Measurements from ENCODE around the gene TM4SF5.

The TM4SF5 gene

DNA sequence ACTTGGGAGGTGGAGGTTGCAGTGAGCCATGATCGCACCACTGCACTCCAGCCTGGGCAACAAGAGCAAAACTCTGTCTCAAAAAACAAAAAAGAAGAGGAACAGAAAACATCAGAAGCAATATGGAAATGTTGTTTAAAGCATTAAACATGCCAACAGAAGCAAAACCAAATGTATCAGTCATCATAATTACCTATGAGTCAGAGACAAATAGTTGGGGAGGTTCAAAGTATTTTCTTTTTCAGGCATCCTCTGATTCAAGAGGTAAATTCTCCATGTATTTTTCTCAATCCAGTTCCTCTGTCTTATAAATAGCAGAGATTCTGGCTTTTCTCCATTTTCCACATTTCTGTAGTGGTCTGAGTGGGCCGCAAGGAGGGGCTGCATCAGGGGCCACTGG lies 2.1 kb upstream of the TM4SF5 start:
- no peak overlapping the region for H3K9ac ChIP-seq
- H4K20me1 ChIP-seq (ENCODE audit: insufficient read depth): no peaks in the 10 kb centered on the region
- H3K4me1 ChIP-seq (ENCODE audit: low read depth, poor library complexity, severe bottlenecking): no peaks in the 10 kb centered on the region
- H3K79me2 ChIP-seq (ENCODE audit: insufficient read depth, low read depth): no peaks in the 10 kb centered on the region
- no peak overlapping the region for H3K4me2 ChIP-seq
- no peak overlapping the region for H3K27ac ChIP-seq
- H3K36me3 ChIP-seq (ENCODE audit: insufficient read depth): no peaks in the 10 kb centered on the region
- H3K4me3 ChIP-seq (IDR thresholded peaks at IDR 0.05; ENCODE audit: insufficient read depth, low read depth, low read length): no peak overlapping the region
- TF ChIP-seq, protein P1, sequence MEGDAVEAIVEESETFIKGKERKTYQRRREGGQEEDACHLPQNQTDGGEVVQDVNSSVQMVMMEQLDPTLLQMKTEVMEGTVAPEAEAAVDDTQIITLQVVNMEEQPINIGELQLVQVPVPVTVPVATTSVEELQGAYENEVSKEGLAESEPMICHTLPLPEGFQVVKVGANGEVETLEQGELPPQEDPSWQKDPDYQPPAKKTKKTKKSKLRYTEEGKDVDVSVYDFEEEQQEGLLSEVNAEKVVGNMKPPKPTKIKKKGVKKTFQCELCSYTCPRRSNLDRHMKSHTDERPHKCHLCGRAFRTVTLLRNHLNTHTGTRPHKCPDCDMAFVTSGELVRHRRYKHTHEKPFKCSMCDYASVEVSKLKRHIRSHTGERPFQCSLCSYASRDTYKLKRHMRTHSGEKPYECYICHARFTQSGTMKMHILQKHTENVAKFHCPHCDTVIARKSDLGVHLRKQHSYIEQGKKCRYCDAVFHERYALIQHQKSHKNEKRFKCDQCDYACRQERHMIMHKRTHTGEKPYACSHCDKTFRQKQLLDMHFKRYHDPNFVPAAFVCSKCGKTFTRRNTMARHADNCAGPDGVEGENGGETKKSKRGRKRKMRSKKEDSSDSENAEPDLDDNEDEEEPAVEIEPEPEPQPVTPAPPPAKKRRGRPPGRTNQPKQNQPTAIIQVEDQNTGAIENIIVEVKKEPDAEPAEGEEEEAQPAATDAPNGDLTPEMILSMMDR (conservative IDR thresholded peaks at IDR 0.05; ENCODE audit: low read depth, low read length): no peak
- no peak overlapping the region for H2AFZ ChIP-seq (ENCODE audit: low read depth)
- no peaks in the 10 kb centered on the region for H3K27me3 ChIP-seq (ENCODE audit: insufficient read depth, low read depth)

DNA sequence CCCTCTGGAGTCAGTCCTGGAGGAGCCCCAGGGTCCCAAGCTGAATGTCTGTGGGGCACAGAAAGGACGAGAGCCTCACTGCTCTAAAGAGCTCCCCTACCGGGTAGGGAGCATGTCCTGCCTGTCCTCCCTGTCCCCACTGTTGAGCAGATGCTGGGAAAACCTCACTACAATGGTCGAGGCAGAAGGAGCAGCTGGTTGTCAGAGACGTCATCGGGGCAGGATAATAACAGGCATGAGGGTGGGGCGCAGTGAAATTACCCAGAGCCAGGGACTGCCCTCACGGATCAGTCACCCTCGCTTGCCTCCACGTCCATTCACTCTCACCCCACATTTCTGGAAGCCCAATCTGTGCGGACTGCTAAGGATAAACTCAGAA lies 538 bp downstream of the TM4SF5 start:
- H3K27ac ChIP-seq: no peak overlapping the region
- TF ChIP-seq, protein P1 (conservative IDR thresholded peaks at IDR 0.05; ENCODE audit: low read depth, low read length): no peak
- H3K27me3 ChIP-seq (ENCODE audit: insufficient read depth, low read depth): no peaks in the 10 kb centered on the region
- H3K9ac ChIP-seq: no peak overlapping the region
- no peaks in the 10 kb centered on the region for H3K79me2 ChIP-seq (ENCODE audit: insufficient read depth, low read depth)
- H4K20me1 ChIP-seq (ENCODE audit: insufficient read depth): no peaks in the 10 kb centered on the region
- no peaks in the 10 kb centered on the region for H3K36me3 ChIP-seq (ENCODE audit: insufficient read depth)
- H3K4me2 ChIP-seq: no peak overlapping the region
- H3K4me3 ChIP-seq (IDR thresholded peaks at IDR 0.05; ENCODE audit: insufficient read depth, low read depth, low read length): no peak overlapping the region
- H3K4me1 ChIP-seq (ENCODE audit: low read depth, poor library complexity, severe bottlenecking): no peaks in the 10 kb centered on the region
- H2AFZ ChIP-seq (ENCODE audit: low read depth): no peak overlapping the region

DNA sequence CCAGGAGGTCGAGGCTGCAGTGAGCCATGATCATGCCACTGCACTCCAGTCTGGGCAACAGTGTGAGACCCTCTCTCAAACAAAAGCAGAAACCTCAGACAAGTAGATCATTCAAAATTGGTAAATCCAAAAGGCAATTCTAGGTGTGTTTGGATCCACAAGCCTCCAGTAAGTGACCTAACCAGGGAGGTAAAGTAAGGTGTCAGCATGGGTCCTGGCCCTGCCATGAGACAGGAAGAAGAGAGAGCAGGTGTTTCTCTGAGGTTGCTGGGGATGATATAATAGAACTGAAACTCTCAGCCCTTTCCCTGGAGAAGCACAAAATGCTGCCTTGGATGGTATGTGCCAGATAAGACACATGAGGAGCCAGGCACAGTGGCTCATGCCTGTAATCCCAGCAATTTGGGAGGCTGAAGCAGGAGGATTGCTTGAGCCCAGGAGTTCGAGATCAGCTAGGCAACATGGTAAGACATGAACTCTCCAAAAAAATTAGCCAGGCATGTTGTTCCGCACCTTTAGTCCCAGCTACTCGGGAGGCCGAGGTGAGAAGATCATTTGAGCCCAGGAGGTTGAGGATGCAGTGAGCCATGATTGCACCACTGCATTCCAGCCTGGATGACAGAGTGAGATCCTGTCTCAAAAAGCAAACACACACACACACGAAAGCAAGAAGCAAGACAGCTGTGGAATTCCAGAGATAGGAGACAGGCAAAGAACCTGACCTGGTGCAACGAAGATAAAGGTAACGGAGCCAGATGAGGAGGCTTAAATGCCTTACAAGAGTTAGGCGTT lies 6.5 kb downstream of the TM4SF5 start:
- Histone ChIP-seq H3K4me1 (ENCODE audit: low read depth, poor library complexity, severe bottlenecking) (no peaks in the 10 kb centered on the region), H3K36me3 (ENCODE audit: insufficient read depth) (no peaks in the 10 kb centered on the region), H3K27ac (no peak overlapping the region), H3K9ac (no peak overlapping the region), H3K4me2 (no peak overlapping the region), H3K4me3 (IDR thresholded peaks at IDR 0.05; ENCODE audit: insufficient read depth, low read depth, low read length) (no peak overlapping the region), H2AFZ (ENCODE audit: low read depth) (no peak overlapping the region), H3K79me2 (ENCODE audit: insufficient read depth, low read depth) (no peaks in the 10 kb centered on the region), H3K27me3 (ENCODE audit: insufficient read depth, low read depth) (no peaks in the 10 kb centered on the region), H4K20me1 (ENCODE audit: insufficient read depth) (no peaks in the 10 kb centered on the region)
- TF ChIP-seq, protein P1 (conservative IDR thresholded peaks at IDR 0.05; ENCODE audit: low read depth, low read length): no peak

DNA sequence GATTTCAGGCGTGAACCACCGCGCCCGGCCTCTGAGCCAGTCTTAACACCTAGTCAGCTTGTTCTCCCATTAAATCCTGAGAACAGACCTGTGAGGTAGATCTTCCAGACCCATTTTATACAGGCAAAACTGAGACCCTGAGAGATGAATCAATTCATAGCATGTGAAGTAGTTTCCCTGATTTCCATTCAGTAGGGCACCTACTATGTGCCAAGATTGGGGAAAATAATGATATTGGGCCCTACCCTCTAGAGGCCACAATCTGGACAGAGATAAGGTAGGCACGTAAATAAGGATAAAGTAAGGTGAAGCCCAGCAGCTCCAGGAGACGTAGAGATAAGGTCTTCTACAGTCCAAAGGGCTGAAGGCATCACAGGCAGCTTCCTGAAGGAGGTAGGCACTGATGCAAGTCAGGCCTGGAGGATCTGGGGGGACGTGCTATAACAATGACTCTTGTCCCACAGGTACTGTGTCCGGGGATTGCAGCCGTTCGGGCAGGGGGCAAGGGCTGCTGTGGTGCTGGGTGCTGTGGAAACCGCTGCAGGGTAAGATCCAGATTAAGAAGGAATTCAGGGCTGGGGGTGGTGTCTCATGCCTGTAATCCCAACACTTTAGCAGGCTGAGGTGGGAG lies 8.8 kb downstream of the TM4SF5 start:
- Histone ChIP-seq H3K4me1 (ENCODE audit: low read depth, poor library complexity, severe bottlenecking) (no peaks in the 10 kb centered on the region), H3K9ac (no peak overlapping the region), H3K4me2 (no peak overlapping the region), H4K20me1 (ENCODE audit: insufficient read depth) (no peaks in the 10 kb centered on the region), H3K36me3 (ENCODE audit: insufficient read depth) (no peaks in the 10 kb centered on the region), H2AFZ (ENCODE audit: low read depth) (no peak overlapping the region), H3K79me2 (ENCODE audit: insufficient read depth, low read depth) (no peaks in the 10 kb centered on the region), H3K4me3 (IDR thresholded peaks at IDR 0.05; ENCODE audit: insufficient read depth, low read depth, low read length) (no peak overlapping the region), H3K27ac (no peak overlapping the region), H3K27me3 (ENCODE audit: insufficient read depth, low read depth) (no peaks in the 10 kb centered on the region)
- TF ChIP-seq, protein P1 (conservative IDR thresholded peaks at IDR 0.05; ENCODE audit: low read depth, low read length): no peak
